Measurements from ENCODE around the gene IL1RAP. TPM values are rescaled to one million over a fixed set of nuclear protein-coding genes. Genes with fewer than 3 reads are reported as not detected.

Gene IL1RAP
- total and polyA plus RNA-seq, 12 donors = 2.1 to 11.9 (median 7.6) TPM

- H3K27me3 ChIP-seq = no peaks in the 10 kb centered on the region
- intact Hi-C loops (cut with DNase I) = loop anchor here in 7 of 10 donors (5.0 to 10.0 kb wide), 4 partner anchors 180 to 733 kb away; partner anchors contain the start of gene IL1RAP (in 4 of the 7)
These were observed 183.6 kb downstream of the IL1RAP start for GRCh38 chr3:190697502-190697830.

GRCh38 chr3:190697901-190698300, 184.0 kb downstream of the IL1RAP start:
- DNase-seq (no peak), ATAC-seq (peak in 1 of 8 donors; percentile 59)
- no peak for TF ChIP-seq CTCF (IDR thresholded peaks at IDR 0.05)
- intact Hi-C loops (cut with DNase I) = loop anchor here in 7 of 10 donors (5.0 to 10.0 kb wide), 4 partner anchors 181 to 733 kb away; partner anchors contain the start of gene IL1RAP (in 4 of the 7)
- H3K9me3 ChIP-seq = no peaks in the 10 kb centered on the region
- 58 to 73% methylated on average over 4 of the region's 4 CpGs for WGBS, 2 donors
- H3K4me1 ChIP-seq = peaks cover 0 to 17% (median 4%) of the 10 kb centered on the region in 9 donors
- no peaks in the 10 kb centered on the region for H3K36me3 ChIP-seq
- H3K27ac ChIP-seq = no peak overlapping the region
- no peak overlapping the region for H3K4me3 ChIP-seq
- no peaks in the 10 kb centered on the region for H3K27me3 ChIP-seq

More at GRCh38 chr3:190697502-190697830, 183.6 kb downstream of the IL1RAP start:
- TF ChIP-seq CTCF (IDR thresholded peaks at IDR 0.05) = peak in 1 of 9 donors; percentile 34
- DNase-seq = no peak
- H3K9me3 ChIP-seq = no peaks in the 10 kb centered on the region
- H3K27ac ChIP-seq = no peak overlapping the region
- peaks cover 0 to 17% (median 4%) of the 10 kb centered on the region in 9 donors for H3K4me1 ChIP-seq
- ATAC-seq = no peak
- no peaks in the 10 kb centered on the region for H3K36me3 ChIP-seq
- no peak overlapping the region for H3K4me3 ChIP-seq

- ATAC-seq (no peak), DNase-seq (no peak)
- H3K9me3 ChIP-seq = no peaks in the 10 kb centered on the region
- H3K4me1 ChIP-seq = peaks cover 0 to 17% (median 4%) of the 10 kb centered on the region in 9 donors
- TF ChIP-seq CTCF (IDR thresholded peaks at IDR 0.05) = no peak
- intact Hi-C loops (cut with DNase I) = loop anchor here in 9 of 10 donors (2.0 to 10.0 kb wide), 9 partner anchors 165 to 737 kb away; partner anchors contain the start of genes IL1RAP (in 4 of the 9) and GMNC (in 1 of the 9)
- no peak overlapping the region for H3K4me3 ChIP-seq
- 79 to 82% methylated on average over 2 of the region's 2 CpGs for WGBS, 2 donors
- no peaks in the 10 kb centered on the region for H3K36me3 ChIP-seq
- no peaks in the 10 kb centered on the region for H3K27me3 ChIP-seq
- H3K27ac ChIP-seq = no peak overlapping the region
These were observed 185.9 kb downstream of the IL1RAP start for GRCh38 chr3:190699776-190700175.

GRCh38 chr3:190701096-190701532, 187.2 kb downstream of the IL1RAP start:
- Histone ChIP-seq H3K4me1 (peaks cover 0 to 17% (median 4%) of the 10 kb centered on the region in 9 donors), H3K9me3 (no peaks in the 10 kb centered on the region), H3K27ac (no peak overlapping the region), H3K36me3 (no peaks in the 10 kb centered on the region), H3K27me3 (no peaks in the 10 kb centered on the region), H3K4me3 (no peak overlapping the region)
- DNase-seq (peak; percentile 11 to 17), ATAC-seq (peak in 7 of 8 donors; percentile 47 to 82 (median 77))
- intact Hi-C loops (cut with DNase I) = loop anchor here in 8 of 10 donors (2.0 to 10.0 kb wide), 5 partner anchors 164 to 739 kb away; partner anchors contain the start of gene GMNC (in 1 of the 8)
- WGBS, 2 donors = 19 to 23% methylated on average over 4 of the region's 4 CpGs
- TF ChIP-seq CTCF (IDR thresholded peaks at IDR 0.05) = peak in 8 of 9 donors; percentile 25 to 63 (median 52)

Measured in heart right ventricle (tissue), 16 donors.